Trophoblast cell (in vitro differentiated cells and primary cell): ENCODE measurements around the gene CBLIF.

Experiments
- DNase-seq, 2 donors: peaks; one replicate each; pipeline ENCODE4 v3.0.0-alpha.2; 2016
- H2AFZ ChIP-seq: 2 replicates; pipeline ENCODE4 v1.6.1; 2013; ENCODE audit warnings: low read length, moderate library complexity, mild to moderate bottlenecking; ENCODE audit not compliant: insufficient read depth, poor library complexity
- H2AK5ac ChIP-seq: 2 replicates; pipeline ENCODE4 v1.6.1; 2013; ENCODE audit warnings: mild to moderate bottlenecking, low read length
- H2BK120ac ChIP-seq: 2 replicates; pipeline ENCODE4 v1.6.1; 2013; ENCODE audit warnings: low read length, mild to moderate bottlenecking, moderate library complexity; ENCODE audit not compliant: insufficient read depth, poor library complexity
- H2BK12ac ChIP-seq: 2 replicates; pipeline ENCODE4 v1.6.1; 2013; ENCODE audit warnings: mild to moderate bottlenecking, low read length, moderate library complexity
- H2BK5ac ChIP-seq: 2 replicates; pipeline ENCODE4 v1.6.1; 2013; ENCODE audit warnings: low read length, low read depth, moderate library complexity, mild to moderate bottlenecking; ENCODE audit not compliant: poor library complexity
- H3K14ac ChIP-seq: 2 replicates; pipeline ENCODE4 v1.6.1; 2013; ENCODE audit warnings: mild to moderate bottlenecking, low read length
- H3K18ac ChIP-seq: 2 replicates; pipeline ENCODE4 v1.6.1; 2013; ENCODE audit warnings: mild to moderate bottlenecking, low read length
- H3K23ac ChIP-seq: 2 replicates; pipeline ENCODE4 v1.6.1; 2013; ENCODE audit warnings: low read length
- H3K27ac ChIP-seq: 2 replicates; pipeline ENCODE4 v1.5.1; 2013; ENCODE audit warnings: low read depth, mild to moderate bottlenecking, inconsistent platforms, low read length, moderate library complexity
- H3K27me3 ChIP-seq: 2 replicates; pipeline ENCODE4 v1.6.1; 2013; ENCODE audit warnings: inconsistent platforms, mild to moderate bottlenecking, low read length, moderate library complexity; ENCODE audit not compliant: insufficient read depth
- H3K36me3 ChIP-seq, 2 experiments: 1 replicate in 1 of 2; 2 replicates in 1 of 2; pipeline ENCODE4 v1.6.1; 2013; ENCODE audit warnings: low read length in 2 of 2, mild to moderate bottlenecking in 2 of 2, moderate library complexity in 1 of 2; ENCODE audit not compliant: insufficient read depth in 2 of 2, control insufficient read depth in 1 of 2
- H3K4ac ChIP-seq: 2 replicates; pipeline ENCODE4 v1.6.1; 2013; ENCODE audit warnings: low read depth, mild to moderate bottlenecking, low read length, moderate library complexity
- H3K4me1 ChIP-seq, 2 experiments: 1 replicate in 1 of 2; 2 replicates in 1 of 2; pipeline ENCODE4 v1.6.1; 2013; ENCODE audit warnings: low read length in 2 of 2, mild to moderate bottlenecking in 2 of 2, moderate library complexity in 1 of 2; ENCODE audit not compliant: insufficient read depth in 2 of 2, control insufficient read depth in 1 of 2
- H3K4me2 ChIP-seq: 2 replicates; pipeline ENCODE4 v1.6.1; 2013; ENCODE audit warnings: inconsistent platforms, mild to moderate bottlenecking, low read length, moderate library complexity
- H3K4me3 ChIP-seq: 2 replicates; pipeline ENCODE4 v1.5.1; 2013; ENCODE audit warnings: mild to moderate bottlenecking, low read depth, low read length, inconsistent platforms
- H3K79me1 ChIP-seq: one replicate; pipeline ENCODE4 v1.6.1; 2013; ENCODE audit warnings: low read length
- H3K79me2 ChIP-seq: 2 replicates; pipeline ENCODE4 v1.6.1; 2013; ENCODE audit warnings: low read length, mild to moderate bottlenecking; ENCODE audit not compliant: control insufficient read depth, insufficient read depth, poor library complexity
- H3K9ac ChIP-seq: 2 replicates; pipeline ENCODE4 v1.6.1; 2013; ENCODE audit warnings: mild to moderate bottlenecking, low read length
- H3K9me3 ChIP-seq: 2 replicates; pipeline ENCODE4 v1.6.1; 2013; ENCODE audit warnings: low read depth, mild to moderate bottlenecking, control low read depth, inconsistent platforms, low read length; ENCODE audit not compliant: insufficient read depth
- H4K12ac ChIP-seq: 2 replicates; pipeline ENCODE4 v1.6.1; 2013; ENCODE audit warnings: low read depth, mild to moderate bottlenecking, low read length, moderate library complexity
- H4K8ac ChIP-seq: 2 replicates; pipeline ENCODE4 v1.6.1; 2013; ENCODE audit warnings: low read depth, mild to moderate bottlenecking, low read length, moderate library complexity
- H4K91ac ChIP-seq: one replicate; pipeline ENCODE4 v1.6.1; 2013; ENCODE audit warnings: low read depth, mild to moderate bottlenecking, low read length, moderate library complexity
- WGBS: extraction: QIAGEN DNeasy Blood & Tissue Kit; methylation state at CpG from one replicate; pipeline ENCODE4 v1.1.7; 2013; ENCODE audit warnings: missing lambda C conversion rate; ENCODE audit not compliant: insufficient read length, insufficient coverage; ENCODE audit errors: extremely low coverage; 5-methylcytosine and 5-hydroxymethylcytosine counted together

The CBLIF gene

GRCh38 chr11:59866397-59866796 is 21.1 kb upstream of the CBLIF start, which contains the start of gene TCN1:
TCN1 (minus strand) TSS chr11:59866487; CDS start chr11:59866470, 17 bp downstream.
- Histone ChIP-seq H4K12ac (no peak within 1 kb of the TSS), H3K36me3 (no peaks in the 10 kb centered on the region), H3K9me3 (no peaks in the 10 kb centered on the region), H3K4me3 (no peak within 1 kb of the TSS), H3K79me1 (no peaks in the 10 kb centered on the region), H2BK5ac (no peak within 1 kb of the TSS), H3K79me2 (no peaks in the 10 kb centered on the region), H3K4me1 (no peaks in the 10 kb centered on the region), H2BK12ac (no peak within 1 kb of the TSS), H3K14ac (no peak within 1 kb of the TSS), H3K27me3 (no peaks in the 10 kb centered on the region), H2BK120ac (no peak within 1 kb of the TSS), H2AK5ac (no peak within 1 kb of the TSS), H4K8ac (no peak within 1 kb of the TSS), H3K27ac (no peak within 1 kb of the TSS), H3K23ac (no peak within 1 kb of the TSS), H3K4ac (no peak within 1 kb of the TSS), H3K18ac (no peak within 1 kb of the TSS), H2AFZ (no peak within 1 kb of the TSS), H3K4me2 (no peak within 1 kb of the TSS), H3K9ac (no peak within 1 kb of the TSS), H4K91ac (no peak within 1 kb of the TSS)
- no CpG with 5 or more reads among the region's 3 CpGs for WGBS
- DNase-seq = peak in 1 of 2 donors; percentile 25

GRCh38 chr11:59865031-59865430 is 19.7 kb upstream of the CBLIF start:
- Histone ChIP-seq H3K36me3 (no peaks in the 10 kb centered on the region), H3K79me2 (no peaks in the 10 kb centered on the region), H3K4me1 (no peaks in the 10 kb centered on the region), H4K8ac (no peak overlapping the region), H3K4me3 (no peak overlapping the region), H3K18ac (no peak overlapping the region), H3K4me2 (no peak overlapping the region), H3K9me3 (no peaks in the 10 kb centered on the region), H2AK5ac (no peak overlapping the region), H3K27ac (no peak overlapping the region), H3K14ac (no peak overlapping the region), H3K4ac (no peak overlapping the region), H2AFZ (no peak overlapping the region), H2BK12ac (no peak overlapping the region), H2BK5ac (no peak overlapping the region), H3K9ac (no peak overlapping the region), H3K79me1 (no peaks in the 10 kb centered on the region), H4K12ac (no peak overlapping the region), H2BK120ac (no peak overlapping the region), H3K27me3 (no peaks in the 10 kb centered on the region), H3K23ac (no peak overlapping the region), H4K91ac (no peak overlapping the region)
- WGBS = no CpG with 5 or more reads among the region's 1 CpG
- DNase-seq = no peak

- Histone ChIP-seq H3K27me3 (no peaks in the 10 kb centered on the region), H3K9ac (no peak overlapping the region), H2BK12ac (no peak overlapping the region), H3K27ac (no peak overlapping the region), H2BK5ac (no peak overlapping the region), H3K79me2 (no peaks in the 10 kb centered on the region), H2AK5ac (no peak overlapping the region), H3K14ac (no peak overlapping the region), H3K4ac (no peak overlapping the region), H3K4me1 (peaks cover 3% of the 10 kb centered on the region in 2 experiments), H3K9me3 (no peaks in the 10 kb centered on the region), H3K4me2 (no peak overlapping the region), H3K23ac (no peak overlapping the region), H3K4me3 (no peak overlapping the region), H3K36me3 (no peaks in the 10 kb centered on the region), H4K91ac (no peak overlapping the region), H4K12ac (no peak overlapping the region), H2AFZ (no peak overlapping the region), H2BK120ac (no peak overlapping the region), H4K8ac (no peak overlapping the region), H3K18ac (no peak overlapping the region), H3K79me1 (no peaks in the 10 kb centered on the region)
- WGBS = no CpG with 5 or more reads among the region's 3 CpGs
- DNase-seq = no peak
These were observed 17.0 kb upstream of the CBLIF start for GRCh38 chr11:59862252-59862651.

- Histone ChIP-seq H2BK12ac (no peak overlapping the region), H3K4me2 (no peak overlapping the region), H3K4me1 (peaks cover 3 to 4% of the 10 kb centered on the region in 2 experiments), H3K79me2 (no peaks in the 10 kb centered on the region), H4K12ac (no peak overlapping the region), H2AK5ac (no peak overlapping the region), H3K79me1 (no peaks in the 10 kb centered on the region), H3K9me3 (no peaks in the 10 kb centered on the region), H3K4me3 (no peak overlapping the region), H3K27me3 (no peaks in the 10 kb centered on the region), H3K27ac (no peak overlapping the region), H3K4ac (no peak overlapping the region), H4K8ac (no peak overlapping the region), H3K23ac (no peak overlapping the region), H4K91ac (no peak overlapping the region), H2AFZ (no peak overlapping the region), H2BK5ac (no peak overlapping the region), H2BK120ac (no peak overlapping the region), H3K14ac (no peak overlapping the region), H3K9ac (no peak overlapping the region), H3K18ac (no peak overlapping the region), H3K36me3 (no peaks in the 10 kb centered on the region)
- DNase-seq = no peak
These were observed 14.4 kb upstream of the CBLIF start for GRCh38 chr11:59859673-59860072.
